ENCODE data around the gene OR51A7.

Gene OR51A7

DNA sequence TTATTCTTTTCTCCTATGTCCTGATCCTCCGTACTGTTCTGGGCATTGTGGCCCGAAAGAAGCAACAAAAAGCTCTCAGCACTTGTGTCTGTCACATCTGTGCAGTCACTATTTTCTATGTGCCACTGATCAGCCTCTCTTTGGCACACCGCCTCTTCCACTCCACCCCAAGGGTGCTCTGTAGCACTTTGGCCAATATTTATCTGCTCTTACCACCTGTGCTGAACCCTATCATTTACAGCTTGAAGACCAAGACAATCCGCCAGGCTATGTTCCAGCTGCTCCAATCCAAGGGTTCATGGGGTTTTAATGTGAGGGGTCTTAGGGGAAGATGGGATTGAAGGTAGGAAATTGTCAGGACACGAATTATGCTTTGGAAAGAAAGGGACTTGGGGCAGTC is 21.0 kb upstream of the OR51A7 start:
- no peak overlapping the region for H3K4me3 ChIP-seq (ENCODE audit: low read depth, low read length)
- TF ChIP-seq, protein P1, sequence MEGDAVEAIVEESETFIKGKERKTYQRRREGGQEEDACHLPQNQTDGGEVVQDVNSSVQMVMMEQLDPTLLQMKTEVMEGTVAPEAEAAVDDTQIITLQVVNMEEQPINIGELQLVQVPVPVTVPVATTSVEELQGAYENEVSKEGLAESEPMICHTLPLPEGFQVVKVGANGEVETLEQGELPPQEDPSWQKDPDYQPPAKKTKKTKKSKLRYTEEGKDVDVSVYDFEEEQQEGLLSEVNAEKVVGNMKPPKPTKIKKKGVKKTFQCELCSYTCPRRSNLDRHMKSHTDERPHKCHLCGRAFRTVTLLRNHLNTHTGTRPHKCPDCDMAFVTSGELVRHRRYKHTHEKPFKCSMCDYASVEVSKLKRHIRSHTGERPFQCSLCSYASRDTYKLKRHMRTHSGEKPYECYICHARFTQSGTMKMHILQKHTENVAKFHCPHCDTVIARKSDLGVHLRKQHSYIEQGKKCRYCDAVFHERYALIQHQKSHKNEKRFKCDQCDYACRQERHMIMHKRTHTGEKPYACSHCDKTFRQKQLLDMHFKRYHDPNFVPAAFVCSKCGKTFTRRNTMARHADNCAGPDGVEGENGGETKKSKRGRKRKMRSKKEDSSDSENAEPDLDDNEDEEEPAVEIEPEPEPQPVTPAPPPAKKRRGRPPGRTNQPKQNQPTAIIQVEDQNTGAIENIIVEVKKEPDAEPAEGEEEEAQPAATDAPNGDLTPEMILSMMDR (conservative IDR thresholded peaks at IDR 0.05; ENCODE audit: low read depth, low read length), result no peak
- DNase-seq (ENCODE audit: low read depth), result no peak

DNA sequence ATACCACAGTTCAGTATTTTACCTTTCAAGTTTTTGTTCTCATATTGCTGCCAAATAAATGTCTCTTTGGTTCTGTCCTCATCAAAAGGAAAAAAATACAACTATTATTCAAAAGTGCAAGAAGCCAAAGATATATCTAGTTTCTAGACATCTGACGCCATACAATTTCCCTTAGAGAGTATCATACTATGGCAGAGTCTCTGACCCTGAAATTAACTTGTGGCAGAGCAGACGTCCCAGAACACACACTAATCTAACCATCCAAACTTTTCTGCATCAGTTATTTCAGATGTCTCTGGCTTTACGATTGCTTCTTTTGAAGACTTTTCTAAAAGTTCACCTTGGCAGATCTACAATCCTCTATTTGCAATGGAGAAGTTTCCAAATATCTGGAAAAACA is 19.2 kb upstream of the OR51A7 start:
- DNase-seq (ENCODE audit: low read depth), result no peak
- TF ChIP-seq, protein P1 (conservative IDR thresholded peaks at IDR 0.05; ENCODE audit: low read depth, low read length), result no peak
- H3K4me3 ChIP-seq (ENCODE audit: low read depth, low read length), result no peak overlapping the region

DNA sequence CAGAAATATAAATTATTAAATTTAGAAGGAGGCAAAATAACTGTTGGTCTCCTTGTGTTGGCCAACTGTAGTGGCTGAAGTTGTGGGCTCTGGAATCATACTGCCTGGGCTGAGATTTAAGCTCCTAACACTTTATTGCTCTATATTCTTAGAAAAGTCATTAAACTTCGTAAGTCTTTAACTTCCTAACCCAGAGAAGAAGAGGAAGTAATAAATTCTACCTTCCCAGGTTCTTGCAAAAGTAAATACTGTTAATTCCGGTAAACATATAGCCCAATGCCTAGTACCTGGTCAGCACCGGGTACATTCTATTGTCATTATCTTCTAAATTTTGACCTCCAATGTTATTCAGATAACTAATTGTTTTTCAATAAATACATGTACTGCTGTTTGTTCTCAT is 17.4 kb upstream of the OR51A7 start:
- TF ChIP-seq, protein P1 (conservative IDR thresholded peaks at IDR 0.05; ENCODE audit: low read depth, low read length), result no peak
- DNase-seq (ENCODE audit: low read depth), result no peak
- no peak overlapping the region for H3K4me3 ChIP-seq (ENCODE audit: low read depth, low read length)

DNA sequence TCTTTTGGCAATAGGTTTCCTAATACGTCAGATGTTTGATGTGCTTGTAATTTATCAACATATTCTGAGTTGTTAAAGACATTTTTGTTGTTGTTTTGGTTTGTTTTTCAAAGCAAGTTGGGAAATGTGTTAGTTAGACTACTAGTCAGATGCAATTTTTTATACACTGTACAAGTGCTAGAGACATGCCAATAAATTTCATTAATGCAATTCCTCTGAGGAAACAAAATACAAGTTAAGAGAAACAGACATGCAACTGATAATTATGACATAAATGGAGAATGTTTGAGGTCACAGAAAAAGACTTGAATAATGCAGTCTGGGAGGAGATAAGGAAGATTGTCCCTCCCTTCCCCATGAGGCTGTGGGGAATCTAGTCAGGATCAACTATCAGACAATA is 16.0 kb upstream of the OR51A7 start:
- no peak overlapping the region for H3K4me3 ChIP-seq (ENCODE audit: low read depth, low read length)
- peak; percentile 22 for DNase-seq (ENCODE audit: low read depth)
- TF ChIP-seq, protein P1 (conservative IDR thresholded peaks at IDR 0.05; ENCODE audit: low read depth, low read length), result no peak

DNA sequence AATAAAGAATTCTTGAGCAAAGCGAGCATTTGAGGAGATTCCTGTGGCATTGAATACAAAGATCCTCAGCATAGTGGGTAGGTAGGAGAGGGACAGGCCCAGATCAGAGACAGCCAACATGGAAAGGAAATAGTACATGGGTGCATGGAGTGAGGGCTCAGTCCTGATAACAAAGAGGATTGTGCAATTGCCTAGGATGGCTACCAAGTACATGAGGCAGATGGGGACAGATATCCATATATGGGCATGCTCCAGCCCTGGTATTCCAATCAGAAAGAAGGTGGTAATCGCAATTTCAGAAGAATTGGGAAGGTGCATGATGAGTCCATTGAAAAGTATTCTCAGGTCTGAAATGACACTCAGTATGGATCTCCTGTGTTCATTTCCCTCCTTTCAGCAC is 13.3 kb upstream of the OR51A7 start:
- no peak overlapping the region for H3K4me3 ChIP-seq (ENCODE audit: low read depth, low read length)
- TF ChIP-seq, protein P1 (conservative IDR thresholded peaks at IDR 0.05; ENCODE audit: low read depth, low read length), result no peak
- DNase-seq (ENCODE audit: low read depth), result peak; percentile 30

DNA sequence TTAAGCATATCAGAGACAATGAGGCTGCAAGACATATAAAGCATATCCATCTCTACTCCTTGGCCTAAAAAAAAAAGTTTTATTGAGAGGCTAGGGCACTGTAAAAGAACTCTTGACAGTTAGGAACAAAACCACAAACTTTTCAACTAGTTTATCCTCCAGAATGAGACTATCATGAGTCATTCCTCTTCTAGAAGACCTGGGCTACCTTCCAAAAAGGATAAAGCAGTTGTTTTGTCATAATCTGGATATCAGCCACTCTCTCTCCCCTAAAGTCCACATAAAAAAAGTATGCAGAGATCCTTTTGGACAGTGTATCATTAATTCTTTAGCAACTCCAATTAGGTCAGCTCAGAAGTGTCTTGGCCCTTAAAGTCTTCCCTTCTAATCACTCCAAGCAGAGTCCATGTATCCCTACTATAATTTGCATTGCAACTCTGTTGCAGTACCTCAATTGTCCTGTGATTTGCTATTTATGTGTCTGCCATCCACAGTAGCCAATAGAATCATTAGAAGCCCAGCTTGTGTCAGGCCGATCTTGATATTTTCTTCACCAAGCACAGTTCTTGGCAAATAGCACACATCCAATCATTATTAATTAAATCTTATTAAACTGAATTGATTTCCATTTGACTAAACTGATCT is 11.5 kb upstream of the OR51A7 start:
- TF ChIP-seq, protein P1 (conservative IDR thresholded peaks at IDR 0.05; ENCODE audit: low read depth, low read length), result peak; percentile 34
- H3K4me3 ChIP-seq (ENCODE audit: low read depth, low read length), result no peak overlapping the region
- DNase-seq (ENCODE audit: low read depth), result peak; percentile 91

DNA sequence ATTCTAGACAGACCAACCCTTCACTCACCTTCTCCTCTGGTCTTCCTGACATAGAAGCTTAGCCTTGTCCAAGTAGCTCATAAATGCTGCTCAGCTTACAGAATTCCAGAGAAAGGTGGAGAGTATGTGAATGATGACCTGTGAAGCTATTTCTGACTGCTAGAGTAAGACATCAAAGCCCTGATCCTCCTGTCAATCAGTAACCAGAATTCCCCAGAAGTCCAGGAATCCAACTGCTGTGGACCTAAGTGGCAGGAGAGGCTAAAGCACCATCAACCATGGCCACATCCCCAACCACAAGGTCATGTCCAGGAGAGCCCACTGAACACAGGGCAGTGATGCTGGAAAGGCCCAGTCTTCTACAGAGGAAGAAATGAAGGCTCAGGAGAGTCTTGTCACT is 13.0 kb downstream of the OR51A7 start:
- TF ChIP-seq, protein P1 (conservative IDR thresholded peaks at IDR 0.05; ENCODE audit: low read depth, low read length), result no peak
- no peak overlapping the region for H3K4me3 ChIP-seq (ENCODE audit: low read depth, low read length)
- no peak for DNase-seq (ENCODE audit: low read depth)

Data from choroid plexus epithelial cell (primary cell).